ENCODE data around the gene PRELID3B.

PRELID3B gene

DNA sequence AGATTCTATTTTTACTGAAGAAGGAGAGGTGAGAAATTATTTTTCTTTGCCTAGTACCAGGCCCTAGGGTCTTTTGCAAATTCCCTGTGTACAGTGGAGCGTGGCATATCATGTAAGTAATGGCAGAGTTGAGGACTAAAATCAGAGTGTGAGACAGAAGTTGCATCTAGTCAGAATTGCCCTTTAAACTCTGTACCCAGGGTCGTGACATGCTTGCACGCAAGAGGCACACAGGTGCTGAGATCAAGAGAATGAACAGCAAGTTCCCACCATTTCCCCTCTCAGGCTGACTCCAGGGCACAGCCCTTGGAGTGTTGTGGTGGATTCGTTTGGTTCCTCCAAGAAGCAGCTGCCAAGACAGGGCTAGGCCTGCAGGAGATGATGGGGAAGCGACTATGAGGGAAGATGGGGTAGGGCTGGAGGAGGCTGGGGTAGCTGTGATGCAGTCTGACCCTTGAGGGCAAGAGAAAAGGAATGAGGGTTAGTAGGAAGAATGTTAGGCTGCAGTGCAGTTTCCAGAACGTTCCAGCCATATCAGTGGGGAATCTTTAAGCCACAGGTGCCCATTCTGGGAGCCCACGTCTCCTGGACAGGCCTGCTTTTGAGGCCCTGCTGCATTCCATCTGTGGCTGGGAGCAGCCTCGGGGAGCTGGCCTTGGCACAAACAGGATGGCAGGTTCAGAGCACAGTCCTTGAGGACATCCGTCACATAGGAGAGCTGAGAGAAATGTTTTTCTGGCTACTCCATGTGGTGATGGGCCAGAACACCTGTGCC is 54.6 kb downstream of the PRELID3B start:
- TF ChIP-seq, protein P1, sequence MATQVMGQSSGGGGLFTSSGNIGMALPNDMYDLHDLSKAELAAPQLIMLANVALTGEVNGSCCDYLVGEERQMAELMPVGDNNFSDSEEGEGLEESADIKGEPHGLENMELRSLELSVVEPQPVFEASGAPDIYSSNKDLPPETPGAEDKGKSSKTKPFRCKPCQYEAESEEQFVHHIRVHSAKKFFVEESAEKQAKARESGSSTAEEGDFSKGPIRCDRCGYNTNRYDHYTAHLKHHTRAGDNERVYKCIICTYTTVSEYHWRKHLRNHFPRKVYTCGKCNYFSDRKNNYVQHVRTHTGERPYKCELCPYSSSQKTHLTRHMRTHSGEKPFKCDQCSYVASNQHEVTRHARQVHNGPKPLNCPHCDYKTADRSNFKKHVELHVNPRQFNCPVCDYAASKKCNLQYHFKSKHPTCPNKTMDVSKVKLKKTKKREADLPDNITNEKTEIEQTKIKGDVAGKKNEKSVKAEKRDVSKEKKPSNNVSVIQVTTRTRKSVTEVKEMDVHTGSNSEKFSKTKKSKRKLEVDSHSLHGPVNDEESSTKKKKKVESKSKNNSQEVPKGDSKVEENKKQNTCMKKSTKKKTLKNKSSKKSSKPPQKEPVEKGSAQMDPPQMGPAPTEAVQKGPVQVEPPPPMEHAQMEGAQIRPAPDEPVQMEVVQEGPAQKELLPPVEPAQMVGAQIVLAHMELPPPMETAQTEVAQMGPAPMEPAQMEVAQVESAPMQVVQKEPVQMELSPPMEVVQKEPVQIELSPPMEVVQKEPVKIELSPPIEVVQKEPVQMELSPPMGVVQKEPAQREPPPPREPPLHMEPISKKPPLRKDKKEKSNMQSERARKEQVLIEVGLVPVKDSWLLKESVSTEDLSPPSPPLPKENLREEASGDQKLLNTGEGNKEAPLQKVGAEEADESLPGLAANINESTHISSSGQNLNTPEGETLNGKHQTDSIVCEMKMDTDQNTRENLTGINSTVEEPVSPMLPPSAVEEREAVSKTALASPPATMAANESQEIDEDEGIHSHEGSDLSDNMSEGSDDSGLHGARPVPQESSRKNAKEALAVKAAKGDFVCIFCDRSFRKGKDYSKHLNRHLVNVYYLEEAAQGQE (IDR thresholded peaks at IDR 0.05; ENCODE audit: low read depth): no peak
- TF ChIP-seq TAF1 (IDR thresholded peaks at IDR 0.05; ENCODE audit: low read depth) (no peak), FOXM1 (IDR thresholded peaks at IDR 0.05; ENCODE audit: borderline replicate concordance, low read depth) (no peak), TCF12 (IDR thresholded peaks at IDR 0.05; ENCODE audit: low read depth) (no peak), RAD21 (IDR thresholded peaks at IDR 0.05; ENCODE audit: low read depth) (no peak), EGR1 (IDR thresholded peaks at IDR 0.05) (no peak), CEBPB (IDR thresholded peaks at IDR 0.05) (no peak), YY1 (IDR thresholded peaks at IDR 0.05; ENCODE audit: low read depth) (no peak), ZBTB7A (IDR thresholded peaks at IDR 0.05; ENCODE audit: low read depth) (no peak), CREB1 (IDR thresholded peaks at IDR 0.05; ENCODE audit: low read depth) (no peak), EP300 (IDR thresholded peaks at IDR 0.05; ENCODE audit: borderline replicate concordance) (no peak), NFIC (IDR thresholded peaks at IDR 0.05) (no peak), TEAD4 (IDR thresholded peaks at IDR 0.05) (no peak)
- TF ChIP-seq, protein P2, sequence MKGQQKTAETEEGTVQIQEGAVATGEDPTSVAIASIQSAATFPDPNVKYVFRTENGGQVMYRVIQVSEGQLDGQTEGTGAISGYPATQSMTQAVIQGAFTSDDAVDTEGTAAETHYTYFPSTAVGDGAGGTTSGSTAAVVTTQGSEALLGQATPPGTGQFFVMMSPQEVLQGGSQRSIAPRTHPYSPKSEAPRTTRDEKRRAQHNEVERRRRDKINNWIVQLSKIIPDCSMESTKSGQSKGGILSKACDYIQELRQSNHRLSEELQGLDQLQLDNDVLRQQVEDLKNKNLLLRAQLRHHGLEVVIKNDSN (IDR thresholded peaks at IDR 0.05): no peak
- TF ChIP-seq, protein P3, sequence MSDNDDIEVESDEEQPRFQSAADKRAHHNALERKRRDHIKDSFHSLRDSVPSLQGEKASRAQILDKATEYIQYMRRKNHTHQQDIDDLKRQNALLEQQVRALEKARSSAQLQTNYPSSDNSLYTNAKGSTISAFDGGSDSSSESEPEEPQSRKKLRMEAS (IDR thresholded peaks at IDR 0.05): no peak

DNA sequence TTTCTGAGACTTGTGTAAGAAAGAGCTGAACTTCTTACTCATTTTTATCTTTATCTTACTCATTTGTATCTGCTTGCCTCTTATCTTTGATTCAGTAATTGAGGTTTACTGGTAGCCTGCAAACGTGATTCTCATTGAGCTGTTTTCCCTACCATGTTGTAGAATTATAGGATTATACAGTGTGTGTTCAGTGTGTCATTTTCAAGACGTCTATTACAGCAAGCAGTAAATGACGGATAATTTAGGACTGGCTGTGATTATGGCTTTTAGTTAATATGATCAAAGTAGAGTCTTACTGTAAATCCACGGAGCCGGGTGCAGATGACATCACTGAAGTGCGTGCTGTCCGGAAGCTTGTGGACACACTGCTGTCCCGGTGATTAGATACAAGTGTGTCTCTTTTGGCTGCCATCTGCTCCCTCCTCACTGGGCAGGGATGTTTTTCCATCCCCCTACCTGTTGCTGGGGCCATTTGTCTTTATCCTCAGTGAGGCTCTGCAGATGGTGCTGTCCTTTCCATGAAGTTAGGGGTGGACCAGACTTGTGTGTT is 55.5 kb downstream of the PRELID3B start:
- TF ChIP-seq, protein P1 (IDR thresholded peaks at IDR 0.05; ENCODE audit: low read depth): no peak
- TF ChIP-seq CEBPB (IDR thresholded peaks at IDR 0.05): no peak
- TF ChIP-seq, protein P3 (IDR thresholded peaks at IDR 0.05): no peak
- TF ChIP-seq YY1 (IDR thresholded peaks at IDR 0.05; ENCODE audit: low read depth): no peak
- TF ChIP-seq ZBTB7A (IDR thresholded peaks at IDR 0.05; ENCODE audit: low read depth): no peak
- TF ChIP-seq RAD21 (IDR thresholded peaks at IDR 0.05; ENCODE audit: low read depth): no peak
- TF ChIP-seq TCF12 (IDR thresholded peaks at IDR 0.05; ENCODE audit: low read depth): no peak
- TF ChIP-seq CREB1 (IDR thresholded peaks at IDR 0.05; ENCODE audit: low read depth): no peak
- no peak for TF ChIP-seq EP300 (IDR thresholded peaks at IDR 0.05; ENCODE audit: borderline replicate concordance)
- no peak for TF ChIP-seq TAF1 (IDR thresholded peaks at IDR 0.05; ENCODE audit: low read depth)
- TF ChIP-seq, protein P2 (IDR thresholded peaks at IDR 0.05): no peak
- TF ChIP-seq NFIC (IDR thresholded peaks at IDR 0.05): no peak
- no peak for TF ChIP-seq TEAD4 (IDR thresholded peaks at IDR 0.05)
- no peak for TF ChIP-seq FOXM1 (IDR thresholded peaks at IDR 0.05; ENCODE audit: borderline replicate concordance, low read depth)
- no peak for TF ChIP-seq EGR1 (IDR thresholded peaks at IDR 0.05)

DNA sequence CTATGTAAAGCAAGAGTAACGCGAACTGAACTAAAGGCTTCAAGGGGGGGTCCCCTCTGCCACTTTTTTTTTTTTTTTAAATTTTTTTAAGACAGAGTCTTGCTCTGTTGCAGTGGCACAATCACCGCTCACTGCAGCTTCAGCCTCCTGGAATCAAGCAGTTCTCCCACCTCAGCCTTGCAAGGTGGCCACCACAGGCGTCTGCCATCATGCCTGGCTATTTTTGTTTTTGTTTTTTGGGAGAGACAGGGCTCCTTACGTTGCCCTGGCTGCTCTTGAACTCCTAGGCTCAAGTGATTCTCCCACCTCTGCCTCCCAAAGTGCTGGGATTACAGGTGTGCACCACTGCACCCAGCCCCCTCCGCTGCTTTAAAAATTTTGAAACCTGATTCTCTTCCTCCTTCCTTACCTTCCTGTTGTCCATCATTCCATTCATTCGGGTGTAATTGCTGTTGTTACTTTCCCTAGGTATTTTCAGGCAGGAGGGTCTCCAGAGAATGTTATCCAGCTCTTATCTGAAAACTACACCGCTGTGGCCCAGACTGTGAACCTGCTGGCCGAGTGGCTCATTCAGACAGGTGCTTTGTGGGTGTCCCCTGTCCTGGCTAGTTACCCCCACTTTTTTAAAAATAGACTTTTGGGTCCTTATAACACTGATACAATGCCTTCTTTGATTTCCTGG is 56.2 kb downstream of the PRELID3B start:
- TF ChIP-seq TCF12 (IDR thresholded peaks at IDR 0.05; ENCODE audit: low read depth) (no peak), EGR1 (IDR thresholded peaks at IDR 0.05) (no peak), RAD21 (IDR thresholded peaks at IDR 0.05; ENCODE audit: low read depth) (no peak), CREB1 (IDR thresholded peaks at IDR 0.05; ENCODE audit: low read depth) (no peak), CEBPB (IDR thresholded peaks at IDR 0.05) (no peak), TAF1 (IDR thresholded peaks at IDR 0.05; ENCODE audit: low read depth) (no peak), NFIC (IDR thresholded peaks at IDR 0.05) (no peak), ZBTB7A (IDR thresholded peaks at IDR 0.05; ENCODE audit: low read depth) (no peak), YY1 (IDR thresholded peaks at IDR 0.05; ENCODE audit: low read depth) (no peak), EP300 (IDR thresholded peaks at IDR 0.05; ENCODE audit: borderline replicate concordance) (no peak), TEAD4 (IDR thresholded peaks at IDR 0.05) (no peak), FOXM1 (IDR thresholded peaks at IDR 0.05; ENCODE audit: borderline replicate concordance, low read depth) (no peak)
- TF ChIP-seq, protein P2 (IDR thresholded peaks at IDR 0.05): no peak
- TF ChIP-seq, protein P1 (IDR thresholded peaks at IDR 0.05; ENCODE audit: low read depth): no peak
- TF ChIP-seq, protein P3 (IDR thresholded peaks at IDR 0.05): no peak

Measured in Ishikawa (cell line).